Activated gamma-delta T cell treated with anti-CD3 and anti-CD28 coated beads, Interleukin-2, amount 50 U/mL, for 16 hours (primary cell): ENCODE data around the gene PRKCA.

Experiments used
- DNase-seq: peaks from one replicate; pipeline ENCODE4 v3.0.0-alpha.2; 2020; ENCODE audit warnings: low read depth

Gene PRKCA

DNA sequence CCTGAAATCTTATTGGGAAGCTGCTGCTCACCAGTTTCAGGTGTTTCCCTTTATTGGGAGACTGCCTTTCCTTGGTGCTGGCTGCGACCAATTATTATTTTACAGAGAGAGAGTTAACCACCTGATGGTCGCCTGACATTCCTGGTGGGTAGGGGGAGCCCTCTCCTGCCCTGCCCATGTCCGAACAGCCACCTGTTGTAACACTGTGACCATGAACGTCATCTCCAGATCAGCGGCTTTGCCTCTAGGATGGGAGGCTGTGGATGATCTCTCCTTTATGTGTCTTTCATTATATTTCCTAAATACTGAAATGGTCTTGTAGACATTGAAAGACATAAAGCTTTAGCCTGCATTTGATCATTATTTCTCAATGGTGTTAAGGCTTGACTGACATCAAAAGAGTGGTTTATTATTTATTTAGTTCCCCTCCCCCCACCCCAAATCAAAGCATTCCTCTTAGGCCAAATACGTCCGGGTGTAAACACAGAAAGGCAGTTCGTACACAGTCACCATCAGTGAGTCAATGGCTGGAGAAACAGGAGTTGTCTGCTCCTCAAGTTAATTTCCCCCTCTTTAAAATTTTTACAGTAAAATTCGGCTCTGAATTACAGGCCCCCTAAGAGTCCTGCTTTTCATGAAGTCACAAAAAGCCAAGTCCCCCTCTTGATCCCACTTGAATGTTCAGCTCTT lies 474.7 kb downstream of the PRKCA start:
- no peak for DNase-seq

GRCh38 chr17:66777689-66778225 lies 475.3 kb downstream of the PRKCA start:
- DNase-seq, result no peak

GRCh38 chr17:66778531-66779236 lies 476.3 kb downstream of the PRKCA start:
- DNase-seq, result no peak

DNA sequence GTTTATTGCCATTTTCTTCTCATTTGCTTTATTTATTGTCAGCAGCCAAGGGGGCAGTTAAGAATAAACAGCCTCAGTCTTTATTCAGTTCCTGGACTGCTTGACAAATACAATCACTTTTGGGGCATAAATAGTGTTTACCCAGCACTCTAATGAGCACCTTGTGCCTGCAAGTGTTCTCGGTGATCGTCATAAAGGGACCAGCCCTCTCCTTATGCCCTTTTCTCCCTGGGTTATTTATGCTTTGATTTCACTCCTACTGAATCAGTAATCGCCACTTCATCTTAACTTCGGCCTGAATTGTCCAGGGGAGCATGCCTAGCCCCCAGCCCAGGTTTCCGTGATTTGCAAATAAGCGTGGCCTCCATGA lies 476.8 kb downstream of the PRKCA start:
- DNase-seq, result no peak

- no peak for DNase-seq
Observed at GRCh38 chr17:66781135-66781534, 478.7 kb downstream of the PRKCA start.

- no peak for DNase-seq
Observed at GRCh38 chr17:66782851-66783250, 480.4 kb downstream of the PRKCA start.

DNA sequence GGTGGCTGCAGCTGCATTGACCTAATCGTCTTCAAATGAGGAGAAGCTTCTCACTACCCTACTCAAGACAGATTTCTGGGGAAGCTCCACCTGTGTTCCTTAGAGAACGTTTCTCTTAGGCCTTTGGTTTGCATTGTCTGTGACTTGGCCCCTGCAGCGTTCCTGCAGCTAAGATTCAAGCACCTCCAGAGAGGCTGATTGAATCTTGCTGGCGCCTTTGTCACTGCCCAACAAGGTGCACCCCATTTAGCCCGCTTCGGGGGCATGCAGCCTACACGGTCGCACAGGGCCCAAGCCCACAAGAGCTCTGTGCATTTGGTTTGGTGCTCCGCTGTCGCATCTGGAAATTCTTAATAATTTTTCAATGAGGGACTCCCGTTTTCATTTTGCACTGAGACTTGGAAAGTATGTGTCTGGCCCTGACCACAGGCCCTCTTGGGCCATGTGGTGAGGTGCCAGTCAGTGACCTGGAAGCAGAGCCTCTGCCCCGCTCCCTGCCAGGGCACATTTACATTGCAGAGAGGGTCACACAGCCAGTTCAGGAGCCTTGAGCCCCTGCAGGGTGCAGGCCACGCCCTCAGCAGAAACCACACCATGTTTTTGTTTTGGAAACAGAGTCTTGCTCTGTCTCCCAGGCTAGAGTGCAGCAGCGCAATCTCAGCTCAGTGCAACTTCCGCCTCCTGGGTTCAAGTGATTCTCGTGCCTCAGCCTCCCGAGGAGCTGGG lies 481.4 kb downstream of the PRKCA start:
- no peak for DNase-seq

GRCh38 chr17:66784621-66785364 lies 482.4 kb downstream of the PRKCA start:
- no peak for DNase-seq

DNA sequence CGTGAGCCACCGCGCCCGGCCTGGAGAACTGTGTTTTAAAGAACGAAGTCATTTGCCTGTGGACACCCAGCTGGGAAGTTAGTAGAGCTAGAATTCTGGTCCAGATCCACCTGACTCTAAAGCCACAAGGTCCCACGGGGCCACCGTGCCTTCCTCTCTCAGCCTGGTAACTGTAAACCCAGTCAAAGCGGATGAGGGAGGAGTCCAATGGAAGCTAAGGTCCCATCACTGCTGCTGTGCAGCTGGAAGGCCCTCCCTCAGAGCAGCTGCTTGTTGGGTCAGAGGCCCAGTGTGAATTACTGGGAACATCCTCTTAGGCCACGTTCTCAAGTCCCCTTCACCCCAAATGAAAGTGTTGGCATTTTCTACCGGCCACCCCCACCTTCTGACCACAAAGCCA lies 483.7 kb downstream of the PRKCA start:
- no peak for DNase-seq

DNA sequence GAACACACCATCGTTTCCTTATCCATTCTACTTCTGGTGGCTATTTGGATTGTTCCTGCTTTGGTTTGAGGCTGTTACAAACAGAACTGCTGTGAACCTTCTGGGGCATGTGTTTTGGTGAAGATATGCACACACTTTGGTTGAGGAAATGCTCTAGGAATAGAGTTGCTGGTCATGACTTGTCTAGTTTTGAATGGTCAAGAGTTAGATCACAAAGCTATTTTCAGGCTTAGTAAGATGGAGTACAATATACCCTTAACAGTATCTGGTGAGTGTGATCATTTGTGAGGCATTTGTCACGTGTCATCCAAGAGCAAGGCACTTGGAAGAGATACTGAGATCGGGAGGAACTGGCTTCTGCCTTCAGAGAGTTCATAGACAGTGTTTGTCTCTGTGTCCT lies 485.5 kb downstream of the PRKCA start:
- DNase-seq, result no peak

GRCh38 chr17:66789093-66789492 lies 486.7 kb downstream of the PRKCA start:
- no peak for DNase-seq

- DNase-seq, result no peak
Observed at GRCh38 chr17:66789961-66790437, 487.6 kb downstream of the PRKCA start.

GRCh38 chr17:66790501-66791061 lies 488.2 kb downstream of the PRKCA start:
- DNase-seq, result no peak

DNA sequence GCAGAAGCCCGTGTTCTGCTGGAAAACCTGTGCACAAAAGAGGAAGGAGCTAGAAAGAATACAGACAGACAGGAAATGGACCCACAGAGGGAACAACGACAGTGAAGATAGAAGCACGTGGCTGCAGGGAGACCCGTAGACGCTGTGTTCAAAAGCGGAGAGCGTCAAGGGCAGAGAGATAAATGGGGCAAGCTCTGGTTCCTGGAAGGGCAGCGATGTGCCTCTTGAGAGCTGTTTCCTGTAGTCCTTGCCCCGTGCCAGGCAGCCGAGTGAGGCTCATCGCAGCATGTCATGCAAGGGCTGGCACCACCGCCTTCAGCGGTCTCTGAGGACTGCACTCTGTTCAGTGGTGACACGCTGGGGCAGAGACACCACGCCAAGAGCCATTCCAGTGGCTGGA lies 488.9 kb downstream of the PRKCA start:
- DNase-seq, result no peak

GRCh38 chr17:66793814-66794213 lies 491.4 kb downstream of the PRKCA start:
- DNase-seq, result no peak

GRCh38 chr17:66795486-66795885 lies 493.1 kb downstream of the PRKCA start:
- no peak for DNase-seq

- DNase-seq, result no peak
Observed at GRCh38 chr17:66799849-66800537, 497.6 kb downstream of the PRKCA start.

DNA sequence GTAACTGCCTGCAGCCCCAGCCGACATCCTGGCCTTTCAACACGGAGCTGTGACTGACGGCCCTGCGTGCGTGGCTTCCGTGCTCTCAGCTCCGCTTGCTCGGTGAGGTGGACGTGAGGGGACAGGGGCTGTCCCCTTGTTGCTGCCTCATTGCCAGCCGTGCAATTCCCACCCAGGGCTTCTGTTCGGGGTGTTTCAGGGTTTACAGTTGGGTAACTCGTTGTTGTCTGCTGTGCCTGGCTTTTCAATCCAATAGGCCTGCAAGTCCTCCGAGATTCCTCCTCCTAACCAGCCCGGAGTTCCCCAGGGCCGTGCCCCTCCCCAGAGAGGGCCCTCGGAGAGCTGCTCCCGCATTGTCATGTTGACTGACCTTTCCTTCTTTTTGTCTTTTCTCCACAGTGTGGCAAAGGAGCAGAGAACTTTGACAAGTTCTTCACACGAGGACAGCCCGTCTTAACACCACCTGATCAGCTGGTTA lies 501.1 kb downstream of the PRKCA start:
- no peak for DNase-seq

DNA sequence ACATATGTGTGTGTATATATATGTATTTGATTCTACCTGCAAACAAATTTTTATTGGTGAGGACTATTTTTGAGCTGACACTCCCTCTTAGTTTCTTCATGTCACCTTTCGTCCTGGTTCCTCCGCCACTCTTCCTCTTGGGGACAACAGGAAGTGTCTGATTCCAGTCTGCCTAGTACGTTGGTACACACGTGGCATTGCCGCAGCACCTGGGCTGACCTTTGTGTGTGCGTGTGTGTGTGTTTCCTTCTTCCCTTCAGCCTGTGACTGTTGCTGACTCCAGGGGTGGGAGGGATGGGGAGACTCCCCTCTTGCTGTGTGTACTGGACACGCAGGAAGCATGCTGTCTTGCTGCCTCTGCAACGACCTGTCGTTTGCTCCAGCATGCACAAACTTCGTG lies 503.2 kb downstream of the PRKCA start:
- DNase-seq, result no peak

GRCh38 chr17:66807182-66807581 lies 504.8 kb downstream of the PRKCA start:
- DNase-seq, result no peak

DNA sequence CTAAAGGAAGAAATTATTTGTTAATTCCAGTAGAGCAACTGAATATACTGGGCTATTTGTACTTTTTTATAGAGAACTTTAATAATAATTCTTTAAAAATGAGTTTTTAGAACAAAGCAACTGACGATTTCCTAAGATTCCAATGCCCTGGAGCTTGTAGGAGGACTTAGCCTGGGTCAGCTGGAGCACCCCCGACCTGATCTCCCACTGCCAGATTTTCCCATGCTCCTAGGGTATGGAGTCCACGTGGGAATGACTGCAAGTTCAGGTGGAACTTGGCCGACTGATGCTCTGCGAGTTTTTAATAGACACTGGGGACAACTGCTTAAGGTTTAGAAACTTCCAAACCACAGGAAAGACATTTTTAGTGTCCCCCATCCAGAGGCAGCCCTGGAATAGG lies 507.0 kb downstream of the PRKCA start:
- no peak for DNase-seq
